Iris pigment epithelial cell (primary cell): ENCODE data around the gene CIBAR2.
"Not testable (repeated sequence)": the region's sequence is repeated elsewhere in the genome, so short reads cannot be mapped to it uniquely, and the experiment has no call there.

Experiments used
- DNase-seq: peaks from one replicate; pipeline ENCODE4 v3.0.0-alpha.2; 2011; ENCODE audit warnings: low read depth

CIBAR2 gene

DNA sequence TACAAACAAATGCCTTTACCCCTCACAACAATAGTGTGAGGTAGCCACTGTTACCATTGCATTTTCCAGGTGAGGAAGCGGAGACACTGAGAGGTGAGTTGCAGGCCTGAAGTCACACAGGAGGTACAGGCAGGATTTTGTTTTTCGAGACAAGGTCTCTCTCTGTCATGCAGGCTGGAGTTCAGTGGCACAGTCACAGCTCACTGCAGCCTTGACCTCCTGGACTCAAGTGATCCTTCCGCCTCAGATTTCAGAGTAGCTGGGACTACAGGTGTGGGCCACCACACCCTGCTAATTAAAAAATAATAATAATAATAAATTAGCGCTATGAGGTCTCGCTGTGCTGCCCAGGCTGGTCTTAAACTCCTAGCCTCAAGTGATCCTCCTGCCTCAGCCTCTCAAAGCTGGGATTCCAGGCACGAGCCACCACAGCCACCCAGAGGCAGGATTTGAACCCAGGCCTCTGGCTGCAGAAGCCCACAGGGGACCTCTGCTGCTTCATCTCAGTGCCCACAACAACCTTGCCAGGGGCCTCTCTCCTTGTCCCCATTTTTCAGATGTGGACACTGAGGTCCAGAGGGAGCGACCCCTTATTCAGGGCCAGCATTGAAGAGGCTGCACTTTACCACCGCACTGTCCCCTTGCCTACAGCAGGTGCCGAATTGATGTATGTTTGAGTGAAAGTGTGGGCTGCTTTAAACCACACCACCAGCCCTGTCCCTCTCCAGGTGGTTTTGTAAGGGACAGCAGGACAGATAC lies 16.0 kb upstream of the CIBAR2 start:
- DNase-seq: no peak

DNA sequence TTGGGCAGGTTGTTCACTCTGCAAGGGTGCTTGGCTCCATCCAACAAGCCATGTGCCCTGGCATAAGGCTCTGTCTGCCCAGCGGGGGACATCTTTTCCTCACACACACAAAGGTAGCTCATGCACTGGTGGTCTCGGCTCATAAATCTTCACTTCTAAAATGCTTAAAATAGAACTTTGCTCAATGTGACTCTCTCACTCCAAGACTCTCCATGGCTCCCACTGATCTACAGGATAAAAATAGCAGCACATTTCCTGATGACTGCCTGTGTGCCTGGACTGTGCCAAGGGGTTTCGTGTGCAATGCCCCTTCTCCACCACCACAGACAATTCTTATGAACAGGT lies 15.1 kb upstream of the CIBAR2 start:
- DNase-seq: no peak

DNA sequence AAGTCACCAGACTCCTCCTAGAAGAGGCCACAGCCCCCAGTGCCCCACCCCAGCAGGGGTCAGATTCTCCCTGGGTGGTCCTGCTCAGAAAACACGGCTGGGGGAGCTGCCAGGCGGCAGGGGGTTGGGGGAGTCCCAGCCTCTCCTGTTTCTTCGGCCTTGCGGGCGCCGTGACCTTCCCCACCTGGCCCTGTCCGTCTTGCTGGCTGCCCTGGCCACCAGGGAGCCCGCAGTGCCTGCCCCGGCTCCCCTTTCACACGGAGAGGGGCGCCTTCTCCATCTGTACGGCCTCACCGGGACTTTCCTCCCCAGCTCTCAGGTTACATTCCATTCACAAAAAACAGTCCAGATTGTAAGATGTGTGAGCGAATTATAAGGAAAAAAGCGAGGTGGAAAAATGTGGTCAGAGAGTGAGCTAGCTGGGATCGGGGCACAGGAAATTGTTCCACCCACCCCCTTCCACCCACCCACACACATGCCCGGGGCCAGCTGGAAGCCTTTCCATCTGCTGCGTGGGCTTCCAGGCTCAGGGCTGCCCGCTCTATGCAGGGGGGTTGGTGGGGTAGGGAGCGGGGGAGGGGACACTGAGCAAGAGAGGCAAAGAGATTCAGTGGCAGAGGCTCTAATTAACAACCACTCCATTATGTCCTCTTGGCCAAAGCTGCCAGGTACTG lies 14.6 kb upstream of the CIBAR2 start:
- peak; percentile 93 for DNase-seq

DNA sequence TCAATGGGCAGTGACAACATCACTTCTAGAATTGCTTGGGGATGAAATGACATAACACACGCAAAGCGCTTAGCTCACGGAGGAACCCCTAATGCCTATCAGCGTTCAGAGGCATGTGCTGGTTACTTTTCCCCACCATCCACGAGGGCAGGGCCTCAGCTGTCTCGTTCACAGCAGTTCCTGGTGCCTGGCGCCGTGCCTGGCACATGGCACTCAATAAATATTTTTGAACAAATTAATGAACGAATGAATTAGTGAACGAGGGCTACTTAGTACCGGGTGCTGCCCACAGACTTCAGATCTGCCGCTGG lies 14.1 kb upstream of the CIBAR2 start:
- peak; percentile 16 for DNase-seq

DNA sequence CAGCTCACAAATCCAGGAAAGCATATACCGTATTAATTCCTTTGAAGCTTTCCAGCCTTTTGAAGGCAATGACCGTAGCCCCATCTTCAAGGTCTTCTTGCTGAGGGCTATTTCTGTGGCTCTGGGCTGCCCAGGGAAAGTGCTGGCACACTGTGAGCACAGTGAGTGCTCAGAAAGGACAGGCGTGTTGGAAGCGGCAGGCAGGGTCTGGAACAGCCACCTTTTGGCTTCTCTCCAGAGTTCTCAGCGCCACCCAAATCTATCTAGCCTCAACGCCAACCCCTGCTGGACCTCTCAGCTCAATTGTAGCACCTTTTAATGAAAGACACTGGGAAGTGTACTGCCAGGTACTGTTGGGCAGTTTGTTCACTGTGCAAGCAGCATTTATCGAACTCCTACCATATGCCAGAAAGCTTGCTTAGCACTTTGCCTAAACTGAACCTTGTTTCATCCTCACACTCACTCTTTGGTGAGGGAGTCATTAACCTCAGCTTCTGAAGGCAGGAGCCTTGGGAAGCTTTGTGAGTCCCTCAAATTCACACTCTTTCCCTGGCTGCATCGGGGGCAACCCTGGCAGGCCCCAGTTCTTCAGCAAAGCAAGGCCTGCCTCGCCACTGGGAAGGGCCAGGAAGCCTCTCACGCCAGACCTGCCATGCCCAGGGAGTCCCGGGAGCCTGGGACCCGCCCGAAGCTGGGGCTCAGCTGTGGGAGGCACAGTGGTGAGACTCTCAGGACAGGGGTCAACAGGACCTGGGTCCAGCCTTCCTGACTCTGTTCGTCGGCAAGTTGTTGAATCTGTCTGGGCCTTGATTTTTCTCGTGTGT lies 13.5 kb upstream of the CIBAR2 start:
- DNase-seq: no peak

DNA sequence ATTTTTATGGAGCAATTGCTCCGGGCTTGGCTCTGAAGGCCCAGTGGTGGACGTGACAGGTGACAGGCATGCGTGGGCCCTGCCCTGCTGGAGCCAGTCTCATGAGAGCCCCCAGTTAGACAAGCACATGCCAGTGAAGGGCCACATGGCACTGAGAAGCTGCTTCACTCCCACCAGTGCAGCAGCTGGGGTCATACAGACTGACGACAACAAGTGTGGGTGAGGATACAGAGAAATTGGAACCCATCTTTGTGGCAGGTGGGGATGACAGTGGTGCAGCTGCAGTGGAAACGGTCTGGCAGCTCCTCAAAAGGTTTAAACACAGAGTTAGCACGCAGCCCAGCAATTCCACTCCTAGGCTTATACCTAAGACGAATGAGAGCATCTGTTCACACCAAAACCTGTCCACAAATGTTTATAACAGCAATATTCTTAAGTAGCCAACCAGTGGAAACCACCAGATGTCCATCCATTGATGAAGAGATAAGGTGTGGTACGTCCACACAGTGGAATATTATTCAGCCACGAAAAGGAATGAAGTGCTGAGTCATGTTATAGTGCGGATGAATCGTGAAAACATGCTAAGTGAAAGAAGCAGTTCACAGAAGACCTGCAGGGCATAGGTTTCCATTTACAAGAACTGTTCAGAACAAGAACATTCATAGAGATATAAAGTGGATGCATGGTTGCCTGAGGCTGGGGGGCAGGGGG lies 12.5 kb upstream of the CIBAR2 start:
- peak; percentile 18 for DNase-seq

DNA sequence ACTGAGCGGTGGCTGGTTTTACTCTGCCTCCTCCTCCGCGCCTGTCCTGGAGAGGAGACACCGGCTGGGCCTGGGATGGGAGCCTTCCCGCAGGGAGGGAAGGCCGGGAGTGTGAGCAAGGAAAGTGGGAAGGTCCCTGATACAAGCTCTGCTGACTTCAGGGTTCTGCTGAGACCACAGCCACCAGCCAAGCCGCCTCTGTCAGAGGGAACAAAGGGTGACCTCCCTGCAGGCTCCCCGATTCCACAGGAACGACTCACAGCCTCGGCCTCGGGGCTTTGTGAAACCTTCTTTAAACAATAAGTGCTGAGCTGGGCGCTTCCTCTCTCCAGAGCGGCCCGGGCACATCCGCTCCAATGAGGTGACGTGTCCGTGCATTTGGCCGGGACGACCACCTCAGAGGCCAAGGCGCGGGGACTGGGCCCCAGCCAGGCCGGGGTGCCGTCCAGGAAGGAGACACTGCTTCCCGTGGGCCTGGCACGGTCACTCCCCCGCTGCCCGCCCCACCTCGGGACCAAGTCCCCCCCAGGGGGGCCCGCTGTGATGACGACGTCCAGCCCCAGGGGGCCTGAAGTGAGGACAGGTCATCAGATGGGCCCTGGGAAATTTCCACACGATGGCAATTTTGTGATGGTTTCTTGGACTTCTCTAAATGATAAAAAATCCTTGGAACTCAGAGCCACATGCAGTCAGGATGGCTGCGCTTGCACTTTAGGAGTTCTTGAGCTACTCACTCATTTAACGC lies 11.8 kb upstream of the CIBAR2 start:
- DNase-seq: peak; percentile 85

DNA sequence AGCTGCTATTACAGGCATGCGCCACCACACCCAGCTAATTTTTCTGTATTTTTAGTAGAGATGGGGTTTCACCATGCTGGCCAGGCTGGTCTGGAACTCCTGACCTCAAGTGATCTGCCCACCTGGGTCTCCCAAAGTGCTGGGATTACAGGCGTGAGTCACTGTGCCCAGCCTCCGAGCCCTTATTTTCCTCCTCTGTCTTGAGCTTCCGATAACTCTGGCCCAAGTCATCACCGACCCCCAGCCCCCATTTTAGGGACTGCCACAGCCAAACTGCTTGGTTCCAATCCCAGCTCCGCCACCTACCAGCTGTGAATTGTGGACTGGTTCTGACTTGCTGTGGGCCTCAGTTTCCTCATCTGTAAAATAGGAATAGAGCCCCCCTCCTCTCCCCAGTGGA lies 11.2 kb upstream of the CIBAR2 start:
- DNase-seq: not testable (repeated sequence)

DNA sequence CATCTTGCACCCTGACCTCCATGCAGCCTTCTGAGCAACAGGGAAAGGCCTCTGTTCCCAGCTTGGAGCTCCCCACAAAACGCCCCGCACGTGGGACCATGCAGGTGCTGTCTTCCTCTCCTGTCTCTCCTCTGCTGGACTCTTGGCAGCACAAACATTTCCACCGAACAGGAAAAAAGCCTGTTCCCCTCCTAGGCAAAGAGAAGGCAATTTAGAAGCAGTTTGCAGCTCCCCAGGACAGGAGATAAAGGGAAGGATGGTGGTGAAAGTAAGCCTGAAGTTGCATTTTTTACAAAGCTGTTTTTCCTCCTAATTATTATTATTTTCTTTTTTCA lies 7.7 kb upstream of the CIBAR2 start:
- no peak for DNase-seq

DNA sequence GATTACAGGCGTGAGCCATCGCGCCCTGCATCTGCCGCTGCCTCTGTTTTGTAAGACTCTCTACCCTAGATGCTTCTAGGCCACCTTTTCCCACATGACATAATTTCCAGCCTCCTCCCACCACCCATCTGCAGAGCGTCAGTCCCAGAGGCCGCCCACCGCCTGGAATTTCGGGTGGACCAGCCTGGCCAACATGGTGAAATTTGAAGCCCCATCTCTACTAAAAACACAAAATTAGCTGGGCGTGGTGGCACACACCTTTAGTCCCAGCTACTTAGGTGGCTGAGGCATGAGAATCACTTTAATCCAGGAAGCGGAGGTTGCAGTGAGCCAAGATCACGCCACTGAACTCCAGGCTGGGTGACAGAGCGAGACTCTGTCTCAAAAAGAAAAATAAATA lies 5.1 kb upstream of the CIBAR2 start:
- no peak for DNase-seq

DNA sequence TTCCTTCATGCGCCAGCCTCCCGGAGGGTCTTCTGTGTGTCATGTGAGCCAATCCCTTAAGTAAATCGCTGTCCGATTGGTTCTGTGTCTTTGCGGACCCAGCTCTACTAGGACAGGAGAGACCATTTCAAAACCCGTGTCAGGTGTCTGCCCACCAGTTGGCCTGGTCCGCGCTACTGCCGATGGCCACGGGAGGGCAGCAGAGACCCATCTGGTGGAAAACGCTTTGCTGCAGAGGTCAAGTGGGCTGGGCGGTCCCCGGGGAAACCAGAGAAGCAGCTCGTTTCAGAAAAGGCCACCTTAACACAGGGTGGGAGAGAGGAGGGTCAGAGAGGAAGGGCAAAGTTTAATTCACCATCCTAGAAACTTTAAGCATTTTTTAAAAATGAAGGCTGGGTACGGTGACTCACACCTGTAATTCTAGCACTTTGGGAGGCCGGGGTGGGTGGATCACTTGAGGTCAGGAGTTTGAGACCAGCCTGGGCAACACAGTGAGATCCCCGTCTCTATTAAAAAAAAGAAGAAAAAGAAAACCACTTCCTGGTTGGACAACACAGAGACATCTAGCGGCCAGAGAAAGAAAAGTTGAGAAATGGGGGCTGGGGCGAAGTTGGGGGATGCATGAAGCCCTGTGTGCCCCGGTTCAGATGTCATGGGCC lies 2.8 kb upstream of the CIBAR2 start:
- DNase-seq: peak; percentile 81

DNA sequence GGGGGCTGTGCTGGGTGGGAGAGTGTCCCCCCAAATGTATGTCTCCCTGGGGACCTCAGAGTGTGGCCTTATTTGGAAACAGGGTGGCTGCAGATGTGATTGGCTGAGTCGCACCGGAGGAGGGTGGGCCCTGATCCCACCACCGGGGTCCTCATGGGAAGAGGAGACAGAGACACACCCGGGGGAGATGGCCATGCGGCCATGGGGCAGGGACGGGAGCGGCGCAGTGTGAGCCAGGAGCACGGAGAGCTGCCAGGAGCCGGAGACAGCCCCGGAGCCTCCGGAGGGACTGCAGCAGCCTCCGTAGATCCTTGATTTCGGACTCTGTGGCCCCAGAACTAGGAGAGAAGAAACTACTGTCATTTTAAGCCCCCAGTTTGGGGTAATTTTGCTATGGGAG lies 1.6 kb upstream of the CIBAR2 start:
- no peak for DNase-seq

DNA sequence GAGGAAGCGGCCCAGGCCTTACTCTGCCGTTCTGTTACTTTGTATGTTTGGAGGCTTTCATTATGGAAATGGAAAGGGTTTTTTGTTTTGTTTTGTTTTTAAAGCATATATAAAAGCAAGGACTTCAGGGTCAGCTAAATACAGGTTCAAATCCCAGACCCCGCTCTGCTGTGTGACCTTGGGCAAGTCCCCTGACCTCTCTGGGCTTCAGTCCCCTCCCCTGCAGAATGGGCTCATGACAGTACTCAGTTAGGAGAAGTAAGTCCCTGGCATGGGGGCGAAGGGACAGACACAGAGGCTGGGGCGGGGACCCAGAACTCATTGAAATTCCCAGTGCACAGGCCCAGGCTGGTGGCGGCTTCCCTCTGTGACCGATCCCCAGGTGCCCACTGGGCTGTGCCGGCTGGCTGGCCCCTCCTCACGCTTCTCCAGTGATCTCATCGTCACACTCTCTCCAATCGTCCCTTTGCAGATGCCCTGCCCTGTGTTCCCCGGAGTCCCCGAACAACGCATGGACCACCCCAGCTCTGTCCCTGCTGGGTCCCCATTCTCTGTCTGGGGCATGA lies 979 bp upstream of the CIBAR2 start:
- DNase-seq: no peak

DNA sequence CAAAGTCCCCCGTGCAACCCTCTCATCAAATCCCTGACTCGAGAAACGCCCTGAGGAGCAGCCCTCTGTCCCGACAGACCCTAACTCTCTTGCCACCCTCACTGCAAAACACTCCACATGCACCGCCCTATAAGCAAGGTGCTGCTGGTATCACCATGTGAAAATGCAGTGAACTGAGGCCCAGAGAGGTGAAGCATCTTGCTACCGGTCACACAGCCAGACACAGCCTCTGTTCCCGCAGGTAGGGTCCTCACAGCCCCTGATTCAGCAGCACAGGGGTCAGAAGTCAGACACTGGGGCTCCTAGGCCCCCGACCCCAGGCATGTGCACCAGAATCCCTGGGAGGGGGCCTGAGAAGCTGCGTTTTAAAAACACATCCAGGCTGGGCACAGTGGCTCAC lies 1.1 kb downstream of the CIBAR2 start:
- DNase-seq: no peak

DNA sequence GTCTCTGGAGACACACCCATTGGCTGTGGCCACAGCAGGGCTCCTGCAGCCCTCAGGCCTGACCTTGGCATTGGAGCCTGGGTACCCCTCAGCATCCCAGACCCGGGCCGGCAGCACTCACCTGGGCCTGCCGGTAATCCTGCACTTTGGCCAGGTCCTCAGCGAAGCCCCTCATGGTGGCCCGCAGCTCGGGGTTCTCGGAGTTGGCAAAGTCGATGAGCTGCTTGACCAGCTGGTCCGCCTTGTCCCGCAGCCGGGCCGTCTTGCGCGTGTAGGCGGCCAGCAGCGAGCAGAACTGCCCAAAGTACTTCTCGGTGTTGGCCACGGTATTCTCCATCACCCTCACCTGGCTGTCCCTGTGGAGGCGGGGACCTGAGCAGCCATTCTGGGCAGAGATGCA lies 2.2 kb downstream of the CIBAR2 start:
- DNase-seq: no peak

DNA sequence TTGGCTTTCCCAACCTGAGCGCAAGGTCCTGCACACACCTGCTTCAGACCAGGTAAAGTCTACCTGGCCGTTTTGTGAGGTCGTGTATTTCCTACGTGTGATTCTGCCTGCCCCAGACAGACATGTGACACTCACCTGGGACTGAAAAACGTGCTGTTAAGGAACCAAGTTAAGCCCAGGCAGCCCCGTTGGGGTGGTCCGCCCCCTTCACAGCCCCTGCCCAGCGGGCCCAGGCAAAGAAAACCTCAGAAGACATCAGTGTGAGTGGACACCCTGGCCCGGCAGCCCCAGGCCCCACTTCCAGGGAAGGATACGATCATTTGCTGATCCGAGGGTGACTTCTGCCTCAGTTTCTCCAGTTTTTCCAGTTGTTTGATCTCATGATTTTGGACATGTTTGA lies 4.7 kb downstream of the CIBAR2 start:
- DNase-seq: no peak

DNA sequence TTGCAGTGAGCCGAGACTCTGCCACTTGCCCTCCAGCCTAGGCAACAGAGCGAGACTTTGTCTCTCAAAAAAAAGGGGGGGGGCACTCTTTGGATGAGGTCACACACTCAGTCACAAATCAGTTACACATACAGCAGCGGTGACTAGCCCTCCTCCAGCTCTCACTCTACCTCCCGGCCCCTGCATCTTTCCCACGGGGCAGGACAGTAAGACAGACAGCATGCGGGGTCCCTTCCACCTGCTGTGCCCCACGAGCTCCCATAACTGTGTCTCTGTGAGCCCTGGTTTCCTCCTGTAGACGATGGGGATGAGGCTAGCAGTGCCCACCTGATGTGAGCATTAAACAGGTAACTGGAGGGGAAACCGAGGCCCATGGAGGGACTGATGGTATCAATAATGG lies 5.2 kb downstream of the CIBAR2 start:
- no peak for DNase-seq

DNA sequence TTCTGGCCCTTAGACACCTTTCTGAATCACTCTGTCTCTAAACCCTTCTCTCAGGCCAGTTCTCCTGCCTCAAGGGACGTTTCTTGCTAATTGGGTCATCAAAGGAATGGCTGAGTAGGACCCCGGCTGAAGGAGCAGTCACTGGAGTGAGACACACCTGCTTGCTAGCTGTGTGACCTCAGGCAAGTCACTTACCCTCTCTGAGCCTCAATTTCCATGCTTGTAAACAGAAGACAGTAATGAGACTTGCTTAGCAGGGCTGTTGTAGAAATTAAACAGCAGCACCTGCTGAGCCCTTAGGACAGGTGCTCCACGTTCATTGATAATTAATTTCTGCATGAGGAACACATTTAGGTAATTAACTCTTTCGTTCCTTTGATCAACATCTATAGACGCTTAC lies 6.8 kb downstream of the CIBAR2 start:
- no peak for DNase-seq

DNA sequence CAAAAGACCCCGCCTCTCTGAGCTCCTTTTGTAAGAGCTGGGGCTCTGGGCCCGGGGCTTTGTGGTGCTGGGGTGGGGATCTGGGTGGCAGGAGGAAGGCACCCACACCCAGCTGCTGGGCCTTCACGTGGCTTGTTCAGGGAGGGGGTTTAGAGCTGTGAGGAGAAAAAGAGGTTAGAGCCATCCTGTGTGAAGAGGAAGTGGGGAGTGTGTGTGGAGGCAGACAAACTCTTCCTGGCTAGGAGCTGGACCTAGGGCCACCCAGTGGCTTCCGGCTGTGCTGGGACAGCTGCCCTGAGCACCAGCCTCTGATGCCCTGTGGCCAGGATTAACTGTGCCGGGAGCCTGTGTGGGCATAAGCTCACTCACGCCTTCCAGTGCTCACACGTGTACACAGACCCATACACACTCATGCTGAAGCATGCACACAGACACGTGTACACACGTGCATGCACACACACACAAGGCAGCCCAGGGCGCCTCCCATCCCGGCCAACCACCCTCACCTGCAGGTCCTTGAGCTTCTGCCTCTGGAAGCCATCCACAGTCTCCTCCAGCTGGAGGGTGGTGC lies 7.4 kb downstream of the CIBAR2 start:
- DNase-seq: no peak

DNA sequence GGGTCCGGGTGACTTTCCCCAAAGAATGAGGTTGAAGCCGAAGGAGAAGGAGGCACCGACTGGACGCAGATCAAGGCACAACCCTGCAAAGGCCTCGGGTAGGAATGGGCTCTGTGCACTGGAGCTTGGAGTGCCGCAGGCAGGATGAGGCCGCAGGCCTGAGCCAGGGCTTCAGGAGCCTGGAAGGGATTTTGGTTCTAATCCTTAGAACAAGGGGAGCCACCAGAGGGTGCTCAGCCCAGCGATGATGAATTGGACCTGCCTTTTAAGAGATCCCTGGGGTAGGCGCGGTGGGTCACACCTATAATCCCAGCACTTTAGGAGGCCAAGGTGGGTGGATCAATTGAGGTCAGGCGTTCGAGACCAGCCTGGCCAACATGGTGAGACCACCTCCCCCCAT lies 8.1 kb downstream of the CIBAR2 start:
- DNase-seq: no peak
